ENCODE data around the gene KCNT1.

The KCNT1 gene

DNA sequence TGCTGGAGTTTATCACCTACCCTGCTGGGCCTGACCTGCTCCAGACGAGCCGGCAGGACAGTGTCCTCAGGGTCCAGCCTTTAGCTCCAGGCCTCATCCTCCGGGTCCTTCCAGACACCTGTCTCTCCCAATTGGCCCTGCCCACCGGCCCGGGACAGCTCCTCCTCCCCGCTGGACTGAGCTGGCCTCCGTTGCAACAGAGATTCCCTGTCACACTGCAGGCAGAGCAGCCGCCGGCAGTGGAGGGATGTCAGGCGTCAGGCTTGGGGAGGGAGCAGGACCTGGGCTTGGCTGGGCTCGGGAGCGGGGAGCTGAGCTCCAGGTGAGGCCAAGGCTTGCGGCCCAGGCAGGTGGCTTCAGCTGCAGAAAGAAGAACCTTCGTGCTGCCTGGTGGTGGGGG, 1.7 kb downstream of the KCNT1 start:
- TF ChIP-seq FOXP2 (optimal IDR thresholded peaks at IDR 0.05; ENCODE audit: borderline replicate concordance, extremely low read depth, extremely low read length, insufficient read depth) = no peak
- TF ChIP-seq, protein P1, sequence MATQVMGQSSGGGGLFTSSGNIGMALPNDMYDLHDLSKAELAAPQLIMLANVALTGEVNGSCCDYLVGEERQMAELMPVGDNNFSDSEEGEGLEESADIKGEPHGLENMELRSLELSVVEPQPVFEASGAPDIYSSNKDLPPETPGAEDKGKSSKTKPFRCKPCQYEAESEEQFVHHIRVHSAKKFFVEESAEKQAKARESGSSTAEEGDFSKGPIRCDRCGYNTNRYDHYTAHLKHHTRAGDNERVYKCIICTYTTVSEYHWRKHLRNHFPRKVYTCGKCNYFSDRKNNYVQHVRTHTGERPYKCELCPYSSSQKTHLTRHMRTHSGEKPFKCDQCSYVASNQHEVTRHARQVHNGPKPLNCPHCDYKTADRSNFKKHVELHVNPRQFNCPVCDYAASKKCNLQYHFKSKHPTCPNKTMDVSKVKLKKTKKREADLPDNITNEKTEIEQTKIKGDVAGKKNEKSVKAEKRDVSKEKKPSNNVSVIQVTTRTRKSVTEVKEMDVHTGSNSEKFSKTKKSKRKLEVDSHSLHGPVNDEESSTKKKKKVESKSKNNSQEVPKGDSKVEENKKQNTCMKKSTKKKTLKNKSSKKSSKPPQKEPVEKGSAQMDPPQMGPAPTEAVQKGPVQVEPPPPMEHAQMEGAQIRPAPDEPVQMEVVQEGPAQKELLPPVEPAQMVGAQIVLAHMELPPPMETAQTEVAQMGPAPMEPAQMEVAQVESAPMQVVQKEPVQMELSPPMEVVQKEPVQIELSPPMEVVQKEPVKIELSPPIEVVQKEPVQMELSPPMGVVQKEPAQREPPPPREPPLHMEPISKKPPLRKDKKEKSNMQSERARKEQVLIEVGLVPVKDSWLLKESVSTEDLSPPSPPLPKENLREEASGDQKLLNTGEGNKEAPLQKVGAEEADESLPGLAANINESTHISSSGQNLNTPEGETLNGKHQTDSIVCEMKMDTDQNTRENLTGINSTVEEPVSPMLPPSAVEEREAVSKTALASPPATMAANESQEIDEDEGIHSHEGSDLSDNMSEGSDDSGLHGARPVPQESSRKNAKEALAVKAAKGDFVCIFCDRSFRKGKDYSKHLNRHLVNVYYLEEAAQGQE (IDR thresholded peaks at IDR 0.05; ENCODE audit: insufficient read depth in 1 of 2, low read depth in 2 of 2, low read length in 2 of 2) = no peak
- no peak for TF ChIP-seq TAF1 (IDR thresholded peaks at IDR 0.05; ENCODE audit: borderline replicate concordance, insufficient read depth, low read length)
- TF ChIP-seq SIN3A (IDR thresholded peaks at IDR 0.05; ENCODE audit: borderline replicate concordance, insufficient read depth, low read length) = no peak
- no peak for TF ChIP-seq POLR2AphosphoS5 (IDR thresholded peaks at IDR 0.05; ENCODE audit: low read depth, low read length)

DNA sequence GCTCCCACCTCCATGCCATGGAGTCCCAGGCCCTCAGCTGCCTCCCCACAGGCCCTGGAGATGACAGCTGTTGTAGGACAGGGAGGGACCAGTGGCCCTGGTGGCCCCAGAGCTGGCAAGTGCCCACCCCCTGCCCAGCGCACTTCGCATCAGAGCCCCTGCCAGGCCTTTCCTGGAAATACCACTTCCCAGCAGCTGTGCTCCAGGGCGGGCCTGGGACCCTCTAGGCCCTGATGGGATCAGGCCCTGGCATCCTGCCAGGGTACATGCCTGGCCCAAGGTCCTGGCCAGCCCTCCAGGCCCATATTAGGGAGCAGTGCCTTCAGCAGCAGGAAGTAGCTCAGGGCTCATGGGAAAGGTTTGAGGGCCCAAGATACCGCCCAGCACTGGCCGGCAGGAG, 2.5 kb downstream of the KCNT1 start:
- TF ChIP-seq FOXP2 (optimal IDR thresholded peaks at IDR 0.05; ENCODE audit: borderline replicate concordance, extremely low read depth, extremely low read length, insufficient read depth) = no peak
- TF ChIP-seq SIN3A (IDR thresholded peaks at IDR 0.05; ENCODE audit: borderline replicate concordance, insufficient read depth, low read length) = no peak
- TF ChIP-seq POLR2AphosphoS5 (IDR thresholded peaks at IDR 0.05; ENCODE audit: low read depth, low read length) = no peak
- TF ChIP-seq TAF1 (IDR thresholded peaks at IDR 0.05; ENCODE audit: borderline replicate concordance, insufficient read depth, low read length) = no peak
- TF ChIP-seq, protein P1 (IDR thresholded peaks at IDR 0.05; ENCODE audit: insufficient read depth in 1 of 2, low read depth in 2 of 2, low read length in 2 of 2) = no peak

- TF ChIP-seq SIN3A (IDR thresholded peaks at IDR 0.05; ENCODE audit: borderline replicate concordance, insufficient read depth, low read length) (no peak), POLR2AphosphoS5 (IDR thresholded peaks at IDR 0.05; ENCODE audit: low read depth, low read length) (no peak), TAF1 (IDR thresholded peaks at IDR 0.05; ENCODE audit: borderline replicate concordance, insufficient read depth, low read length) (no peak), FOXP2 (optimal IDR thresholded peaks at IDR 0.05; ENCODE audit: borderline replicate concordance, extremely low read depth, extremely low read length, insufficient read depth) (no peak)
- TF ChIP-seq, protein P1 (IDR thresholded peaks at IDR 0.05; ENCODE audit: insufficient read depth in 1 of 2, low read depth in 2 of 2, low read length in 2 of 2) = no peak
Measured at GRCh38 chr9:135705376-135705775, 3.4 kb downstream of the KCNT1 start.

- no peak for TF ChIP-seq FOXP2 (optimal IDR thresholded peaks at IDR 0.05; ENCODE audit: borderline replicate concordance, extremely low read depth, extremely low read length, insufficient read depth)
- no peak for TF ChIP-seq POLR2AphosphoS5 (IDR thresholded peaks at IDR 0.05; ENCODE audit: low read depth, low read length)
- TF ChIP-seq, protein P1 (IDR thresholded peaks at IDR 0.05; ENCODE audit: insufficient read depth in 1 of 2, low read depth in 2 of 2, low read length in 2 of 2) = no peak
- no peak for TF ChIP-seq SIN3A (IDR thresholded peaks at IDR 0.05; ENCODE audit: borderline replicate concordance, insufficient read depth, low read length)
- TF ChIP-seq TAF1 (IDR thresholded peaks at IDR 0.05; ENCODE audit: borderline replicate concordance, insufficient read depth, low read length) = no peak
Measured at GRCh38 chr9:135706288-135706687, 4.3 kb downstream of the KCNT1 start.

Data from PFSK-1 (cell line).